Measurements from ENCODE around the gene DLX1.
A peak's percentile ranks its signal among the peaks of the same experiment; 100 is the strongest.
"Not testable (repeated sequence)": the region's sequence is repeated elsewhere in the genome, so short reads cannot be mapped to it uniquely, and the experiment has no call there.

Gene DLX1

GRCh38 chr2:172066394-172066886, 18.9 kb upstream of the DLX1 start:
- no peak for DNase-seq

DNA sequence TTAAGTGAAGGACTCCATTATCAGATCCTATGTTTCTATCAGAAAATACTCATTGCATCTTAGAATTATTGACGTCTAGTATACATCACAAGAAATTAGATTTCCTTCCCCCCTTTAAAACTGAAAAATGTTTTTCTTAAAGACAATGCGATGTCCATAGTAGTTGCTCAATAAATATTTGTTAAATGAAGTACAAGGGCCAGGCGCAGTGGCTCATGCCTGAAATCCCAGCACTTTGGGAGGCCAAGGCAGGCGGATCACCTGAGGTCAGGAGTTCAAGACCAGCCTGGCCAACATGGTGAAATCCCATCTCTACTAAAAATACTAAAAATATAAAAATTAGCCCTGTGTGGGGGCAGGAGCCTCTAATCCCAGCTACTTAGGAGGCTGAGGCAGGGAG, 17.4 kb upstream of the DLX1 start:
- DNase-seq = not testable (repeated sequence)

- DNase-seq = no peak
These were observed 14.4 kb upstream of the DLX1 start for GRCh38 chr2:172070936-172071335.

DNA sequence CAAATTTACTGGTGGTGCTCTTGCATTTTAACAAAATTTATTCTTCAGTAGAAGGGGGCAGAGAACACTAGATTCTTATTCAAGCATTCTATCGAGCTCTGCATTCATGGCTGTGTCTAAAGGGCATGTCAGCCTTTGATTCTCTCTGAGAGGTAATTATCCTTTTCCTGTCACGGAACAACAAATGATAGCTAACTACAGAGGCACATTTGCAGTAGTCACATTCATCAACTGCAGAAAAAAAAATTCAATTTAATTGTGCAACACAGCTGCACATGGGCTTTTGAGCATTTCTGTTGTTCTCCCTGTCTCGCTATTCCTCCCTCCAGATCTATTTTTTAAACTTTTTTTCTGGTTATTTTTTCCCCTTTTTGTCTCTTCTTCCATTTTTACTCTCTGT, 13.0 kb upstream of the DLX1 start:
- DNase-seq = no peak

DNA sequence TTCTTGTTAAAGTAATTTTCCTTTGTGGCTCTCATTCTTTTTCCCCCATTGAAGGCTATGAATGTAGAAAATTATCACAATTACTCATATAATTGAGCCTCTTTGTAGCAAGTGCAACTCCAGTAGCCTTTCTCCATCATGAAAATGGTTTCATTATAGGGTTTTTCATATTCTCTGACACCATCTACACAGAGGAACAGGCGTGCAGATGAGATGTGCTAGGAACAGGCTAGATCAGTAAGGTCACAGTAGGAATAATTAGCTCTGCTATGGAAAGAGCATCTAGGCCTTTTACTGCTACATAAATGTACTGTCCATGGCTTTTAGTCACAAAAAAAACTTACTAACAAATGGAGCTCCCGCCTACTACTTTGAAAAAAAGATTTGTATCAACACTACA, 12.6 kb upstream of the DLX1 start:
- DNase-seq = no peak

DNA sequence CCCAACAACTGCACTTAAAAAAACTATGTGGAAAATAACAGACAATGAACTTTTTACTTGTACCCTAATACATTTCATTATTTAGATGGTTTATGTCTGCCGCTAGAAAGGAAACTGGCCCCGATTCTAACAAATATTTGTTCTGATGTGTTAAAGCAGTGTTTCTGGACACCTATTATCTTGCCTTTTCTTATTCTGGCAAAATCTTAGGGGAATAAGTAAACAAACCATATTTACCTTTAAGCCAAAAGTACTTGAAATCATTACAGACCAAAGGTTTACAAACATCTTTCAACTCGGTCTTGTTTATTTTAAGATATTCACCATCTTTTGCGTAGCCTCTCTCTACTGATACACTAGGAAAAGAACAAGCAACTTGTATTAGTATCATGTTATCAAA, 11.8 kb upstream of the DLX1 start:
- DNase-seq = no peak

DNA sequence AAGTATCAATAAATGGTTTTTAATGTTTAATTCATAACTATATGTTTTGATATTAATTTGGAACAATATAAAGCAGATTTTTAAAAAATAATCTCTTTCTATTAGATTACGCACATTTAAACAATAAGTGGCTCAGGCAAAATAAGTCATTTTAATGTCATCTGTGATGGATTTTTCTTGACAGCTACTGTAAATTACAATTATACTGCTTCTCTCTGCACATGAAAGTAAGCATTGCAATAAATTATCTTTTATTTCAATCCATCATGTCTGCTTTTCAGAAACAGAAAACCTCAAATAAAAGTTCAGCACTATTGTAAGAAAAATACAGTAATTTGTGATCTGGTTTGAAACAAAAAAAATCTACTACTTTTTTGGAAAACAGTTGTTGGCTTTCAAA, 11.1 kb upstream of the DLX1 start:
- DNase-seq = no peak

DNA sequence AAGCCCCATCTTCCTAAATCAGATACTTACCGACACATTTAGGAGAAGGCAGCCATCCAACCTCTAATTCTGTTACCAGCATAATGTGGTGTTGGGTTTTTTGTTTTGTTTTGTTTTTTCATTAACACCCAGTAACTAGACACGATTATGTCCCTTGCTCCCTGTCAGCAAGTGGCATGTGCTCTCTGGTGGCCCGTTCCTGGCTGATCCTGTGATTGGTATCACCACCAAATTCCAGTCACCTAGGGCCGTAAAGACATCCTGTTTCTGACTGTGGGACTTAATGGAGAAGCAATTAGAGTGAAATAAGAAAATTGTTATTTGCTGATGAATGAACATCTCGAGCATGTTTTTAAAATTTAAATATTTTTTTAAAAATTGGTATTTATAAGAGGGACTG, 5.9 kb upstream of the DLX1 start:
- DNase-seq = no peak

DNA sequence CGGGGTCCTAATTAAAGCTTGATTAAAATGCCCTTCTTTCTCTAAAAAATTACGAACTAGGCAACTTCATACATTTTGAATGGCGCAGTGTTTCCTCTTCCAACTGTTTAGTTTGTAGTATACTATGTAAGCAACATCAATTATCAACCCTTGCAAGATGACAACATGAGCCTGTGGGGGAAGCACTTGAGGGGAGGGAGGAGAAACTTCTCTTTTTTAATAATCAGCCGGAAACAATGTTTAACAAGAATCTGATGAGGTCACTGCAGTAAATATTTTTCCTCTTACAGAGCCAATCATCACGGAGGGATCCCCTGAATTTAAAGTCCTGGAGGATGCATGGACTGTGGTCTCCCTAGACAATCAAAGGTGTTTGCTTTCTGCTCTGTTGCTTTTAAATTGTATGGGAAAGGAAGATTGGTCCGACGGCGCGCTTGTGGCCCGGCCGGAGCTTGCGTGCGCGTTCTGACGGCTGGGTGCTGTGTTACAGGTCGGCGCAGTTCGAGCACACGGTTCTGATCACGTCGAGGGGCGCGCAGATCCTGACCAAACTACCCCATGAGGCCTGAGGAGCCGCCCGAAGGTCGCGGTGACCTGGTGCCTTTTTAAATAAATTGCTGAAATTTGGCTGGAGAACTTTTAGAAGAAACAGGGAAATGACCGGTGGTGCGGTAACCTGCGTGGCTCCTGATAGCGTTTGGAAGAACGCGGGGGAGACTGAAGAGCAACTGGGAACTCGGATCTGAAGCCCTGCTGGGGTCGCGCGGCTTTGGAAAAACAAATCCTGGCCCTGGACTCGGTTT, 5.3 kb upstream of the DLX1 start:
- no peak for DNase-seq

DNA sequence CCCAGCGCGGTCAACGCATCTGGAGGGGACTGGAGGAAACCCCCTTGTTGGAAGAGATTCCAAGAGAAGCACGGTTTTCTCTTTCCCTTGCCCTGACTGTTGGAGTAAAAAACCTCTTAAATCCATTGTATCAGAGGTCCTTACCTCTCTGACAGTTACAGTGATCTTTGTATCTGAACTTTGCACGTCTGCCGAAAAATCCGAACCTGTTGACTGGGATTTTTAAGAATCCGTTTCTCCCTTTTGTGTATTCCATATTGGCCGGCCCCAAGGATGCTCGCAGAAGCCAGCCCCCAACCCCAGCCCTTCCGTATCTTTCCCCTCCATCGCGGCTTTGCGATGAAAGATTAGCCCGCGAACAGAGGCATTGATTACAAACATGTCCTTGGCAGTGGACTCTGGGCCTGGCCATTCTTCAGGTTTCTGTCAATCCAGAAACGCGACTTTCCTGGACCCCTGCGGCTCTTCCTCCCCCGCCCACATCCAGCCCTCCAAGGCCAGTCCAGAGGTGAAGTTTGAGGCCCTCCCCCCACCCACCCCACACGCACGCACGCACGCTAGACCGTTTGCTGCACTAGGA, 4.6 kb upstream of the DLX1 start:
- DNase-seq = no peak

GRCh38 chr2:172081221-172082022, 3.9 kb upstream of the DLX1 start:
- no peak for DNase-seq

GRCh38 chr2:172082105-172082943, 3.0 kb upstream of the DLX1 start:
- no peak for DNase-seq

DNA sequence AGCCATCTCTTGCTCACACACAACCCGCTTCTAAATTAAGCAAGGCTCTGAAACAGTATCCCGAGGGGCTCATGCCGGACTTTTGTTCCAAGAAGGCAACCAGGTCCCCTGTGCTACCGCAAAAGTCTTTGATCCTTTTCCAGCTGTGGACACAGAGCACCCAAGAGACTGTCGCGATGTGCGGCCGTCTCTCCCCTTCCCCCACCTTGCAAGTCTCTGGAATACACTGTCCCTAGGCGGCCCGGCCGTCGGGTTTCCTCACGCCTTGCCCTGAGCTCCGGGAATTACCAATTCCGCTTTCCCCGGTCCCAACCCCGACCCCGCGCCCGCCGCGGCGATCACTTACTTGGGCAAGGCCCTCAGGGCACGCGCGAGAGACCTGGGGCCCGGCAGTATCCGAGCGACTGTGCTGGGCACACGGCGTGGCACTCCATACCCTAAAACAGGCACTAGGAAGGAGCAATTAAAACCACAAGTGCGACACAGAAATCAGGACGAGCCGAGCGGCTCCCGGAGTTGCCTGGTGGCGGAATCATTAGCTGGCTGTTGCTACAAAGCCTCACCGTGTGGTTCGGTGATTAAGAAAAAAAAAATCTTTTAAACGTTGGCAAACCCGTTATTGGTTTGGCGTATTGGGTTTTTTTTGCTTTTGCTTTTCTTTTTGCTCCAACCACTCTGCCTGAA, 2.2 kb upstream of the DLX1 start:
- DNase-seq = no peak

DNA sequence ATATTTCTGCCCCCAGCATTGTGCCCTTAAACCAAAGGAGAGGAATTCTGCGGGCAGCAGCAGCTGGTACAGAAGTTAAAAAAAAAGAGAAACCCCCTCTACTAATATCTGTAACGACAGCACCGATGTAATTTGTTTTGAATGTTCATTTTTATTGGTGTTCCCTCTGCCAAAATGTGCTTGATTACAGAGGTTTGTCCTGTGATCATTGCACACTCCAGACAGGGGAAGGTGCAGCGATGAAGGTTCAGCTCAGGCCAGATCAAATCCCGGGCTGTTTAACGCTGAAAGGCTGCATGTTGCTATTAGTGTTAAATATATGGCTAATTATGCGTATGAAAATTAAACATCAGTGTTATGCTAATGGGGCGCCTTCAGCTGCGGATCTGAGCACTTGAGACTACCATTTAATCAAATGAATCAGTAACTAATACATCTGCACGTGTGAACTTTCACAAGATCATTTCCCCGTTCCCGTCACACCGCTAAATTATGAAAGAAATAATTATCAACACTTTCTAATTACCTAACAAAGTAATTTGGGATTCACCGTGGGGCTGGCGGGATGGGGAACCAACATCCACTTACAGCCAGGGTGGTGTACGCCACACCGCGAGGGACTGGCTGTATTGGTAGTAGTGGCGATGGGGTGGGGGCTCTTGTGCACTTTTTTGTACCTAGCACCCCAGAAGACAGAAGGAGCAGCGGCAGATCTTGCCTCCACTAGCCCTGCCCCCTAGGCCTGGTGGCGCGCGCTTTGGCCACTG, 1.5 kb upstream of the DLX1 start:
- DNase-seq = no peak

DNA sequence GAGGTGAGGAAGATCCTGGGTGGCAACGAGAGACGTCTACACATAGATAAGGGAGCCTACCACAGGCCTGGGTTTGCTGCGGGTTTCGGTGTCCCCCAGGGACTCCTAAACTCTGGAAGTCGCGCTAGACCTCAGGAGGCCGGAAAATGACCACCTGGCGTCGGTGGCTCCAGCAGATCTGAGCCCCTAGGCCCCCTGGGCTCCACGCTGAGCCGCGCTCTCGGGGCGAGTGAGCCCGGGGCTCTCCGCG, 987 bp upstream of the DLX1 start:
- no peak for DNase-seq

- DNase-seq = peak; percentile 98
These were observed 455 bp upstream of the DLX1 start for GRCh38 chr2:172084645-172085459.

- DNase-seq = no peak
These were observed 1.2 kb downstream of the DLX1 start for GRCh38 chr2:172086241-172087206.

DNA sequence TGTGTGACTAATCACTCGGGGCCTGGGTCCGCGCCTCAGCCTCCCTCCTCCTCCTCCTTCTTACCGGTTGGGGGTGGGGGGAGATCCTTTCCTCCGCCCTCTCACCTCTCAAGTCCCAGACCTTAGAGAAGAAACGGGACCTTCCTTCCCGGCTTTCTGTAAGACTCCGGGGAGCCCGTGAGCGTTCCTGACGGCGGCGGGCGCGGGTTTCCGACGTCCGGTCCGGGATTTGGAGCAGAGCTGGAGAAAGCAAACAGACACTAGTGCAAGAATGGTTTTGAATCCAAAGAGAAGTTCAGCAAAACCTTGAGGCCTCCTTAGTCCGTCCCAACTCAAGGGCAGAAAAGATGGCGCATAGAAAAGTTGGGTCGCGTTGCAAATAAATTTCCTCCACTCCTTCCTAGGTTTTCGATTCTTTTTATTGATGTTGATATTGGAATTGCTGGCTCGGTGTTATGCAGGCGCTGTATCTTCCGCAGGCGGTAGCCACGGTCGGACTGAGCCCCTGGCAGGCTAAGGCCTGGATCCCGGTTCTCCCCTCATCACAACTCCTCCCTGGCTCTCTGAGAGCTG, 2.0 kb downstream of the DLX1 start:
- DNase-seq = no peak

DNA sequence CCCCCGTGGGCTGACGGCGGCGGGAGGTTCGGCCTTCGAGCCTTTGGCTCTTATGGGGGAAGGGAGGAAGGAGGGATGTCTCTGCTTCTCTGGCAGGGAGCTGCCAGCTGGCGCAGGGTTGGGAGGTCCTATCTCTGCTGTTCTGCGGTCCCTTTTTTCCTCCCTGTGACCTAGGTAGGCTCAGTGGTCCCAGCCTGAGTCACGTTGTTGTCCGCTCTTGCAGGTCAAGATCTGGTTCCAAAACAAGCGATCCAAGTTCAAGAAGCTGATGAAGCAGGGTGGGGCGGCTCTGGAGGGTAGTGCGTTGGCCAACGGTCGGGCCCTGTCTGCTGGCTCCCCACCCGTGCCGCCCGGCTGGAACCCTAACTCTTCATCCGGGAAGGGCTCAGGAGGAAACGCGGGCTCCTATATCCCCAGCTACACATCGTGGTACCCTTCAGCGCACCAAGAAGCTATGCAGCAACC, 2.5 kb downstream of the DLX1 start:
- DNase-seq = no peak

All from NCI-H226 (cell line).